Fibroblast of skin of left biceps (primary cell): Measurements from ENCODE around the gene GAMT.

Experiments used
- DNase-seq, 2 experiments: peaks; one replicate each; pipeline ENCODE4 v3.0.0-alpha.2; 2013; ENCODE audit warnings: low read depth in 2 of 2

Gene GAMT

GRCh38 chr19:1400281-1401137, 833 bp downstream of the GAMT start:
- DNase-seq, result no peak

GRCh38 chr19:1399745-1400144, 1.6 kb downstream of the GAMT start:
- no peak for DNase-seq

- no peak for DNase-seq
These were observed 2.3 kb downstream of the GAMT start for GRCh38 chr19:1399079-1399478.

- no peak for DNase-seq
These were observed 3.5 kb downstream of the GAMT start for GRCh38 chr19:1397838-1398237.

GRCh38 chr19:1396768-1397679, 4.3 kb downstream of the GAMT start:
- no peak for DNase-seq

GRCh38 chr19:1396019-1396767, 5.1 kb downstream of the GAMT start:
- DNase-seq, result no peak

GRCh38 chr19:1395194-1396018, 5.9 kb downstream of the GAMT start:
- DNase-seq, result no peak

GRCh38 chr19:1394252-1395193, 6.8 kb downstream of the GAMT start:
- DNase-seq, result no peak

GRCh38 chr19:1393841-1394240, 7.5 kb downstream of the GAMT start:
- no peak for DNase-seq

GRCh38 chr19:1392939-1393530, 8.3 kb downstream of the GAMT start:
- no peak for DNase-seq

GRCh38 chr19:1392407-1392806, 8.9 kb downstream of the GAMT start:
- DNase-seq, result no peak

- DNase-seq, result no peak
These were observed 10.4 kb downstream of the GAMT start for GRCh38 chr19:1390890-1391423.

GRCh38 chr19:1389033-1389940, 12.1 kb downstream of the GAMT start:
- DNase-seq, result no peak

GRCh38 chr19:1388637-1389026, 12.7 kb downstream of the GAMT start:
- no peak for DNase-seq

- DNase-seq, result no peak
These were observed 13.4 kb downstream of the GAMT start for GRCh38 chr19:1387684-1388636.

- no peak for DNase-seq
These were observed 14.2 kb downstream of the GAMT start for GRCh38 chr19:1386945-1387683.
